ENCODE measurements around the gene LRPAP1.

The LRPAP1 gene

DNA sequence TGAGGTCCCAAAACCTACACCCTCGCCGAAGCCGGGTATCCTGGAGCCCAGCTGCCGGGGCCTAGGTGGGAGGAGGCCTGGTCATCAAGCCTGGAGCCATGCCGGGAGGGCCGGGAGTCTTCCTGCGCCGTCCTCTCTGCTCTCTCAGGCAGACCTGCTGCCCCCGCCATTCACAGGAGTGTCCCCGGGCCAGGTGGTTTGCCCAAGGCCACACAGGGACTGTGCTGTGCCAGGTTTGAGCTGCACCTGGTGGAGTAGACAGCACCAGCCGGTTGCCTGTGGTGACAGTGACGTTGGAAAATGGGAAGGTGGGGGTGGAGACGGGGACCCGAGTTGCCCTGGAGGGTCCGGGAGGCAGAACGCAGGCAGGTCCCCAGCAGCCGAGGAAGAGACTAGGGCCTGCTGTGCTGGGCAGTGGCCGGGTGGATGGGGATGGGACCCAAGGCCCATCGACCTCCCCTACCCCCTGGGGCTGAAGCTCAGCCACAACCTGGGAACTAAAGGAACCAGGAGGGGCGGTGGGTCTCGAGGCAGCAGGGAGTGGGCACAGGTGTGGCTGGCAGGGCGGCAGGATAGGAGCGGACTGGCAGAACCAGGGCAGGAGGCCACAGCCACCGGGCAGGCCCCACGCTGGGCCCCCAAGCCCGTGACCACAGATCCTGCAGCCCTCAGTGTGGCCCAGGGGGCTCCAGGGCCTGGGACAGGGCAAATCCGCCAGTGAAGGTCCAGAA, 59.6 kb downstream of the LRPAP1 start:
- no peak for DNase-seq (ENCODE audit: low read depth in 2 of 2)

DNA sequence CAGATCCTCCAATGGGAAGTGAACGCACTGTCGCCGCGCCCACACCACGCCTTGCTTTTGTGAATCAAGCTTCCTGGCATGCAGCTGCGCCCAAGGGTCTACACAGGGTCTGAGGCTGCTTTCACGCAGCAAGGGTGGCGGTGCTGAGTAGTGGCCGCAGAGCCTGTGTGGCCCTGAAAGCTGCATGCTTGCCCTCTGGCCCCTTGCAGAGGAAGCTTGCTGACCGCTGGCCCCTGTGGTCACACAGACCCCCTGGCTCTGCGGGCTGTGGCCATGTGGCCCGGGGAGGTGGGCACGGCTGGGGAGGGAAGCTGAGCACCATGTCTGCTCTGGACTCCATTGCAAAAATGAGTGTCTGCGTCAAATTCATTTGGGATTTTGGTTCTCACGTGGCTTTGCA, 60.3 kb downstream of the LRPAP1 start:
- no peak for DNase-seq (ENCODE audit: low read depth in 2 of 2)

DNA sequence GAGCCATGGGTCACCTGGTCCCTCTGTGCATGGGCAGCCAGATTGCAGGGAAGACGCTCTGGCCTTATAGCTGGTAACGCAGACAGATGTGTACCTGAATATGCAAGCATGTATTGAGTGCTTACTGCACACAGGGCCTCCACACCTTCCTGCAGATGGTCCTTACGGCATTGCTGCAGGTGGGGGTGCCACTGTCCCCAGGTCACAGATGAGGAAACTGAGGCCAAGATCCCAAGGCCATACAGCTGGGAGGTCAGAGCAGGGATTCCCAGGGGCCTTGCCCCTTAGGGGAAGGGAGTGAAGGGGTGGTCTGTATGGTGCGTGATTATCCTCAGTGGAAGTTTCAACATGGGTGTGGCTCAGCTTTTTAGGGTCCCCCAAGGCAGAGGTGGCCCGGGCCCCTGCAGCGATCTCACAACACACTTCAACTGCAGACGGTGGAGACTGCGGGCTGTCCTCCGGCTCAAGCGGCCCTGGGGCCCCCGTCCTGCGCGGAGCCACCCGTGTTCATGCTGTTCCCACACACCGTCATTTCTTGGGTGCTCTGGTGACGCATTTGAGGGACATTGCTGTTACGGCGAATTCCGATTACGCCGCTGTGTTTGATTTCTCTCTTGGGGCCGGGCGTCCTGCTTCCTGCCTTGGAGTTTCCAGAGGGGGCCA, 61.0 kb downstream of the LRPAP1 start:
- DNase-seq (ENCODE audit: low read depth in 2 of 2) = no peak

DNA sequence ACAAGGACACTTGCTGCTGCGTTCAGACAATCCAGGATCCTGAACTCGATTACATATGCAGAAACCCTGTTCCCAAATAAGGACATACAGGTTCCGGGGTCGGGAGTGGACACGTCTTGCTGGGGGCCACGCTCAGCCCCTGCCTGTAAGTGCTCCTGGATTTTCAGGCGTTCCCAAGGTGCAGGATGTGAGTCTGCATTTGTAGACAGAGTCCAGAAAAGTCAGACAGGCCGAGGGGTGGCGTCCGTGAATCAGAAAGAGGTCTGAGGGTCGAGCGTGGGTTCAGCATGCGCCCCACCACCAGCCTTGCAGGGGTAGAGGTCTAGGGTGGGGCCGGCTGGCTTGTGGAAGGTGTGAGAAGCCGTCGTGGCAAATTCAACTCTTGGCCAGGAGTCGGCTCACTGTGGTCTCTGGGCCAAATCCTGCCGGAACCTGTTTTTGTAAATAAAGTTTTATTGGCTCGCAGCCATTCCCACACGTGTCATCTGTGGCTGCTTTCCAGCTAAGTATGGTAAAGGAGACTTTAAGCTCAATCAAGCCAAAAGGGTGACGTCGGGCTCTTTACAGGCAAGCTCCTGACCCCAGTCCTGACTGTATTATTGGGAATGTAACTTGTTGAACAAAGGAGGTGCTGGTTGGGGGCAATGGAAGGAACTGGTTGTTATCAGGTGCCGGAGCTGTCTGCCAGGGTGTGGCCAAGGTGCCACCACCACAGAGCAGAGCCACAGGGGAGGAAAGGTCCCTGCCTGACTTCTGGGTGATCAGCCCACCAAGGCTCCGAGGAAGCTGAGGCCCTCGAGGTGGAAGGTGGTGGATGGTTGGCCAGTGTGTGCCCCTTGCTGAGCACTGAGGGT, 61.8 kb downstream of the LRPAP1 start:
- no peak for DNase-seq (ENCODE audit: low read depth in 2 of 2)

DNA sequence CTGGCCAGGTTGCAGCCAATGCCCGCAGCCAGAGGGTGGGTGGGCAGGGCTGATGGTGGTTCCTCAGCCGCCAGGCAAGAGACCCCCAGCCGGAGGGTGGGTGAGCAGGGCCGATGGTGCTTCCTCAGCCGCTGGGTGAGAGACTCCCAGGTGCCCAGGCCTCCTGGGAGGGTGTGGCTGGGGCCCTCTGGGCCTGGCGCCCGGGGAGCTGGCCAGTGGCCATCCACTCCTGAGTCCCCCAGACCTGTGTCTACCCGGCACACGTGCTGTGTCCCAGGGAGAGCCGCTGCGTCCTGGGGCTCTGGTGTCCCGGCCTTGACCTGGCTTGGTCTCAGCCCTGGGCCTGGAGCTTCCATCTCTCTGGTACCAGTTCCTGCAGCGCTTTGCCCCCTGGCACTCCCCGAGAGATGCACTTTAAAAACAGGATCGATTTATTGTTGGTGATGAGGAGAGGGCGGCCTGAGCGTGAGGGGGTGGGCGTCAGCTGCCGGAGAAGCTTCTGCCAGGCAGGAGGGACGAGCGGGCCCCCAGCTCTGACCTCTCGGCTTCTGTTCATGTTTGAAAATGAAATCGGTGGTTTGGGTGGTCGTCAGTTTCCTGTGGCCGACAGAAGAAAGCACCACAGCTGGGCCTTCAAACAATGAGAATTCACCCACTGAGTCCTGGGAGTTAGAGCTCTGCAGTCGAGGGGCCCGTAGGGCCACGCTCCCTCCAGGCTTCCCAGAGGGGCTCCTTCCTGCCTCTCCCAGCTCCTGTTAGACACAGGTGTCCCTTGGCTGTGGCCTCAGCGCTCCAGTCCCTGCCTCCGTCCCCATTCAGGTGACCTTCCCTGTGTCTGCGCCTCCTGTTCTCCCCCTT, 62.6 kb downstream of the LRPAP1 start:
- DNase-seq (ENCODE audit: low read depth in 2 of 2) = no peak

DNA sequence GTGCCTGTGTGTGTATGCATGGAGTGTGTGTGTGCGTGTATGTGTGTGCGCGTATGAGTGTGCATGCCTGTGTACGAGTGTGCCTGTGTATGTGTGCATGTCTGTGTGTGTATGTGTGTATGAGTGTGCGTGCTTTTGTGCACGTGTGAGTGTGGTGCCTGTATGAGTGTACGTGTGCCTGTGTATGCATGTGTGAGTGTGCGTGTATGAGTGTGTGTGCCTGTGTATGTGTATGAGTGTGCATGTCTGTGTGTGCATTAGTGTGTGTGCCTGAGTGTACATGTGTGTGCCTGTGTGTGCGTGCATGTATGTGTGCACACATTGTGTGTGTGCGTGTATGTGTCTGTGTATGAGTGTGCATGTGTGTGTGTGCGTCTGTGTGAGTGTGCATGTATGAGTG, 63.4 kb downstream of the LRPAP1 start:
- no peak for DNase-seq (ENCODE audit: low read depth in 2 of 2)

DNA sequence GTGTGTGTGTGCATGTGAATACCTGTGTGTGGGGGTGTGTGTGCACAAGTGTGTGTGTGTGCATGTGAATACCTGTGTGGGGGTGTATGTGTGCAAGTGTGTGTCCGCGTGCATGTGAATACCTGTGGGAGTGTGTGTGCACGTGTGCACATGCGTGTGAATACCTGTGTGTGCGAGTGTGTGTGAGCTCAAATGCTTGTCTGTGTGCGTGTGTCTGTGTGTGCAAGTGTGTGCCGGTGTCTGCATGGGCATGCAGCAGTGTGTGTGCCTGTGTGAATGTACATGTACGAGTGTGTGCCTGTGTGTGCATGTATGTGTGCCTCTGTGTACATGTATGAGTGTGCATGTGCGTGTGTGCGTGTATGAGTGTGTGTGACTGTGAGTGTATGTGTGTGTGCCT, 64.1 kb downstream of the LRPAP1 start:
- no peak for DNase-seq (ENCODE audit: low read depth in 2 of 2)

DNA sequence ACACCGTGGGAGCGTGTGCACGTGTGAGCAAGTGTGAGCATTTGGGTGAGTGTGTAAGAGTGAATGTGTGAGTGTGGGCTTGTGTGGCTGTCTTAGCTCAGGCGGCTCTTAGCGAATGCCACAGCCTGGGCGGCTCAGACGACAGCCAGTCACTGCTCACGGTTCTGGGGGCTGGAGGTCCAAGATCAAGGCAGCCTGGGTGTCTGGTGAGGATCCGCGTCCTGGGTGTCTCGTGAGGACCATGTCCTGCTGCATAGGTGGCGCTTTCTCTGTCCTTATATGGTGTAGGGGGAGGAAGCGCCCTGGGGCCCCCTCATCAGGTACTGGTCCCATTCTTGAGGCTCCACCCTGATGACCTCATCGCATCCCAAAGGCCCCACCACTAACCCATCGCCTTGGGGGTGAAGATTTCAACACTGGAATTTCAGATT, 64.6 kb downstream of the LRPAP1 start:
- DNase-seq (ENCODE audit: low read depth in 2 of 2) = no peak

DNA sequence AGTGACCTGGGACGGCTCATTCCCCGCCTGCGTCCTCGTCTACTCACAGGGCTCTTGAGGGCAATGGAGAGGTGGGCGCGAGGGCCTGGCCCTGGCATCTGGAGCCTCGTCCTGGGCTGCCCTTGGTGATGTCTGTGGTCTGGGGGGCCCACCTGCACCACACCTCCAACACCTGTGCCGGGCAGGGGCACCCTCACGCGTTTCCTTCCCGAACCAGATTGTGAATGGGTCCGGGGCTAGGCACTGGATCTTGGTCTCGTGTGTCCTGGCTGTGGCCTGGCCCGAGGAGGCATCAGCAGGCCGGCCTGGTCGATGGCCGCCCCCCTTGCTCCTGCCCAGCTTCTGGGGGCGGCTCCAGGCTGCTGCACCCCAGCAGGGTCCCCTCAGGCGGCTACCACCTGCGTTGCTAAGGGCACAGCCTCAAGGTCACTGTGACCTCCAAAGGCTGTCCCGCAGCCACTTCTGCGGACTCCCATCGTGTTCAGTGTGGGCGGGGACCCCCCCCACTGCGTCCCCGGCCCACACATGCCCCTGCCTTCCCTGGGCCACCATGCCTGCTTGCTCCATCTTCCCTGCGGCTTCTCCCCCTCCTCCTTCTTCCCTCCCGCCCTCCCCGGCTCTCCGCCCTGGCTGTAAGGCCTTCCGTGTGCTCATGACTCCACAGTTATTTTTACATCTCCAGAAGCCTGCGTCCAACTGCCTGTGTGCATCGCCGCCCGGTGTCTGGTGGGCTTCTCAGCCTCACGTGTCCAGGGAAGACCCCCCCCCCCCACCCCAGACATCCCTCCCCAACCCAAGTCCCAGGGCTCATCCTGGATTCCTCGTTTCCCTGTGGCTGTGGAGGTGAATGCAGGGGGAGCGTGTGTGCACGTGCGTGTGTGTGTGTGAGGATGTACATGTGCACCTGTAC, 65.3 kb downstream of the LRPAP1 start:
- DNase-seq (ENCODE audit: low read depth in 2 of 2) = no peak

DNA sequence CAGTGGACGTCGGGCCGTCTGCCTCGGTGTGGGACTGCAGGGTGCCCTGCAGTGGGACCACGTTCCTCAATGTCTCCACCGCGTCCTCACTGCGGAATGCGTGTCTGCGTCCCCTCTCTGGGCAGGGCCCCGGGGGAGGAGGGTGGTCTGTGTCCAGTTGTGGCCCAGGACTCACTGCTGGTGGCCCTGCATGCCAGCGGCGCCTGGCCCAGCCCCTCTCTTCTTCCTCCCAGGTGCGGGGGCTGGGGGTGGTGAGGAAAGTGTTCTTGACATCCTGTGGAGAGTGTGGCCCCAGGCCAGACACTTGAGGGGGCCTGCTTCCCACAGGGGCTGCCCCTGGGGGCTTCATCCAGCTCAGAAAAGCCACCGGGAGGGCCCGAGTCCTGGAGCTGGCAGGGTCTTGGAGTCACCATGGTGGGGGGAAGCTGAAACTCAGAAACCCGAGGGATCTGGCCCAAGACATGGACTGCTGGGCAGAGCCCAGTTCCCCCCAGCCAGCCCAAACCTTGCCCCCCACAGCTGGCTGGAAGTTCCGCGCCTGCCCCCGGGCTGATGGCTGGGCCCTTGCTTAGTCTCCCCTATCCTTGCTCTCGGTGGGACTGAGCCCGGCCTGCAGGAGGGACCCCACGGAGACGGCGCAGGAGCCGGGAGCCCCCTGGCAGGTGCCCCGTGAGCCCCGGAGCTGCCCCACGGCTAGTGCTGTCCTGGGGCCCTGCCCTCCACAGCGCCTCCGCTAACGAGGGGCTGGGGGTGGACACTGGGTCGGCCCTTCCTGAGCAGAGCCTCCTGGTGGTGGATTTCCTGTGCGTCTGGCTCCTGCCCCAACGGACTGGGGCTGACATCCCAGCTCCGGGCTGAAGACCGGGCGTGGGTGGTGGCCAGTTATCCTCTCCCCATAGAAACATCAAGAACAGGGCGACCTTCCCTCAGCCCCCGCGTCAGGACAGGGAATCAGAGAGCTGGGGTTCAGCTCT, 66.2 kb downstream of the LRPAP1 start:
- DNase-seq (ENCODE audit: low read depth in 2 of 2) = no peak

DNA sequence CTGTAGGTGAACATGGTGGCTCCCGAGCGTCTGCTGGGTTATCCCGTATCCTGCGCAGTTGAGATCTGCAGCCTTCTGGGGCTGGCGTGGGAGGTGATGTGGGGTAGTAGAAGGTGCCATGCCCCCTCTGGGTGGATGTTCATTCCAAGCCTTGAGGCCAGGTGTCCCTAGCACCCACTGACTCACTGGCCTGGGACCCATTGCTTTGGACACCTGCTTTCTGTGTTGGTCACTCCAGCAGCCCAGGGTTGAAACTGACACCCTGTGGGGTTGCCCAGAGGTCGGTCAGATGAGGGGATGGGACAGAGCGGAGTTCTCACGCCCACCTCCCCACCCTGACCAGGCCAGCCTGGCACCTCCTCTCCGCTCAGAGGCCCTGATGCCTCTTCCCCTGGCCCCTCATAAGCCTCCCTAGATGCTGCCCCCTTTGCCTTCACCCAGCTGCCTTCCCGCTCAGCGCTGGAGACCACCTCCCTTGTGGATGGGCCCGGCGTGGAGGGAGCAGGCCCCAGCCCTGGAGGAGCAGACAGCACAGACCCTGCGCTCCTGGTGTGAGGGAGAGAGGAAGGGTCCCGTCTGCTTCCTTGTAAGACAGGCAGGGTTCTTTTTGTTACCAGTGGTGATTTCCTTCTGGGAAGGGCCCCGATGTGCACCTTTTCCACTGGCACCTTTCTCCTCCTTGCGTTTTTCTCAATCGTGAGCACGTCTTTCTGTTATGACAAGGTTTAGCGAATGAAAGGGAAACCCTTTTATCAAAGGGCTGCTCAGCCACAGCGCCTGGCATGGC, 67.1 kb downstream of the LRPAP1 start:
- DNase-seq (ENCODE audit: low read depth in 2 of 2) = no peak

DNA sequence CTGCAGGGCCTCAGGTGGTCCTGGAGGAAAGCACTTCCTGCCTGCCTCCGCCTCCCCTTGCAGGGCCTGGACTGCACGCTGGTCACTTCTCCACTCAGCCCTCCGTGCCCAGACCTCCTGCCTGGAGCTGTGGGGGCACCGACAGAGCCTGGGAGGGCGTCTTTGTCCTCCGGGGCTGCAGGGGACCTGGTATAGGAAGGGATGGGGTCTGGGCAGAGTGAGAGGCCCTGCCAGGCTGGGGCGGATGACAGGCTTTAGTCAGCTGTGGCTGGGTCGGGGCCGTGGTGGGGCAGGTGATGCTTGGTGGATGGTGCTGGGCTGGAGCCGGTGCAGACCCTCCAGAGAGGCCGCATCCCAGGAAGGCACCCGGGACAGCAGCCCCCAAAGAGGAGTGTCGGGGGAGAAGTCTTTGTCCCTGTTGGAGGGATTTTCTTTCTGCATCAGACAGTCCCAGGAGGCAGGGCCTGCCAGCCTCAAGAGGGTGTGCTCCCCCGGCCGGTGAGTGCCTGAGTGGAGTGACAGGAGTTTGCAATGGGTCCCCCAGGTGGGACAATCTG, 67.8 kb downstream of the LRPAP1 start:
- DNase-seq (ENCODE audit: low read depth in 2 of 2) = no peak

DNA sequence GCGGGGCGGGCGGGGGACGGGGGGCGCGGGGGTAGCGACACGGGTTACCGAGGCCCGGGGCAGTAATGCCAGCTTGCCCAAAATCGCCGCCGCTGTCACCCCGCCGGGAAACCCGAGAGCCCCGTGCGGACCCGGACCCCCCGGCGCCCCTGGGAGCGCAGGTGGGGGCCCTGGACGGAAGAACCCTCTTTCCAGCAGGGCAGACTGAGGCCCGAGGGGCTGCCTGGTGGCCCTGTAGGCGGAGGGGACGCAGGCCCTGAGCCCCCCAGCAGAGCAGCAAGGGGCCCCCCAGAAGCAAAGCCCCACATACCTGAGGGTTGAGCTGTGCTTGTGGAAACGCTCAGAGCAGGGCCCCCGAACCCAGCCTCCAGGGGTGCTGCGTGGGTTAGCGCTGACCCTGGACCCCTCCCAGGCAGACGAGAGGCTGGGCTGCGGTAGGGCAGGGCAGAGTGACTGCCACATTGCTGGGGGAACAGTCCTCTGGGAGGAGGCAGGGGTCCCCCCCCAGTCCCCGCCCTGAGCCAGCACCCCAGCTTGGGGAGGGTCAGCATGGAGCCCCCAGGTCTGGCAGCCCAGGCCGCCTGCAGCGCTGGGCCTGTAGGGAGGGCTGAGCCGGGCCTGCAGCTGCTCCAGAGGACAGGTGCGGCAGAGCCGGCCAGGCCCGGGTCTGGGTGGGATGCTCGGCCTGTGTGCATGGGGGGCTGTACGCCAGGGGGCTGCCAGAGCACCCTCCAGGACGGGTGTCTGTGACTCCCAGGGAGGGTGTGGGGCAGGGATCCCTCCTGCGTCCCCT, 68.5 kb downstream of the LRPAP1 start:
- DNase-seq (ENCODE audit: low read depth in 2 of 2) = no peak

DNA sequence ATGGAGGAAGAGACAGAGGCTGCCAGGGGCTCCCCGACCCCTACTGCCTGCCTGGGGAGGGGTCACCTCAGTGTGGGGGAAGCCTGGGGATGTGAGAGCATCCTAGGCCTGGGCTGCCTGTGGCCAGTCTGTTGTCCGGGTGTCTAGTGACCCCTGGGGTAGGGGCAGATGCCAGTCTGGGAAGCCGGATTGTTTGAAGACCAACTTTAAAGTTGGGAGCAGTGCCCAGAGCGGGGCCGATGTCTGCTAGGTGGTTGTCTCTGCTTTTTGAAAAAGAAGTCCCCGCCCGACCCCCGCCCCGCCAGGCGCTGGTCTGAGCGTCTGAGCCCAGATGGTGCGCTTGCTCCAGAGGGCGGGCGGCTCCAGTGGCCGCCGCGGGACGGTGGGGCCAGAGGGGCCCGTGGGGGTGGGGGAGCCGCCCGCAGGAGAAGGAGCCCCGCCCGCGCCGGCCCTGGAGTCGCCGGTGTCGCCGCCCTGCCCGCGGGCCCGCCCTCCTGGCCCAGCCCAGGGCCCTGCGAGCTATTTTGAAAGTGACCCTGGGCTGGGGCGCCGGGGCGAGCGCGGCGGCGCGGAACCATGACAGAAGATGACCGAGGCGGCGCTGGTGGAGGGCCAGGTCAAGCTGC, 69.3 kb downstream of the LRPAP1 start, which contains the start of gene DOK7:
Gene DOK7 (plus strand): TSS at position 517 of the 626 bp plus-strand sequence. CDS start 70 bp downstream, at position 587.
- DNase-seq (ENCODE audit: low read depth in 2 of 2) = no peak

DNA sequence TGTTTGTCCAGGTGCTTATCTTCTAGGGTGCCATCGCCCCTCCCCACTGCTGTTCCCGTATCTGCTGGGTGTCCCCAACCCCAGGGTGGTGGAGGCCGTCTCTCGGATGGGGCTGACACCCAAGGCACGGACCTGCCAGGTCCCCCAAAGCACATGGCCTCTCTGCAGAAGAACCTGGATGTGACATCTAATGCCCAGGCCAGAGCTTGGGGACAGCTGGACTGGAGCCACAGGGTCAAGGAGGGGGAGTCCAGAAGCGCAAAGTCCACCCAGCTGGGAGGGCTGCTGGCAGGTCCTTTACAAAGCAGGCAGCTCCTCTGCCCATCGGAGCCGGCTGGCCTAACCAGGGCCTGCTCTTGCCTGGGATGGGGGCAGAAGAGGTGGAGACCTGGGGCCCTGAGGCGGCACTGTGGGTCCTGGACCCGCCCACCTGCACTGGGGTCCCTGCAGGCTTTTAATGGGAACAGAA, 69.9 kb downstream of the LRPAP1 start:
- no peak for DNase-seq (ENCODE audit: low read depth in 2 of 2)

DNA sequence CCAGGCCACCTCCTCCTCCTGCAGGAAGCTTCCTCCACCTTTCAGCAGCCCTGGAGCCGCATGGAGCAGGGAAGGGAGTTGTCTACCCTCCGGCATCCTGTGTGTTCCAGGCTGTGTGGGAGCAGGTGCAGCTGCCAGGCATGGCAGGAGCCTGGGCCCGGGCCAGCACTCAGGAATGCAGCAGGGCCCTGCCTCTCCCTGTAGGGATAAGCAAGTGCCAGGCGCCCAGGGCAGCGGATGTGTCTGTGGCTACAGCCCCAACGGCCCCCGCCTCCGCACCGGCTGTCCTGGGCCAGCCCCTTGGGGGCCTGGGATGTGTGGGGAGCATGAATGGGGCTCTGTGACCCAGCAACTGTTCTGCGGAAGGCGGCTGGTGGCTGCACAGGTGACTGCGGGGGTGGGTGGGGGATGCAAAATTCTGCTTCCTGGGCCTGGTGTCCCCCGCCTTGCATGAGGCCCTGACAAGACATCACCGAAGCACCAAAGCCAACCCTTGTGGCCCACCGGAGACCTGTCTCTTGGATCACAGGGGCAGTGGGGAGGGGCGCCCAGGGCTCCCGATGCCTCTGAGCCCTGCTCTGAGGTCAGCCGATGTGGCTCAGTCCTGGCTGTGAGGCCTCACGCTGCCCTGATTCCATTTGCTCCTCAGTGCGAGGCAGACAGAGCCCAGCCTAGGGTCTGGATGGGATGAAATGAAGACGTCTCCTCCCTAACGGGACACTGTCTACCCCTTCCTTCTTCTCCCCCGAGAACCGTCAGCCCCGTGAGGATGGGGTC, 70.5 kb downstream of the LRPAP1 start:
- no peak for DNase-seq (ENCODE audit: low read depth in 2 of 2)
